Spleen (tissue), 11 donors: ENCODE measurements around the gene TAS1R1. TPM values are rescaled to one million over a fixed set of nuclear protein-coding genes. Genes with fewer than 3 reads are reported as not detected.

ENCODE experiments used
- DNase-seq: peaks from one replicate; pipeline ENCODE4 v3.0.0-alpha.2; 2020
- H3K27ac ChIP-seq, 8 donors: fragments of 200-600 bp; sonication (generic) in 7 of 8; 1 replicate in 4 of 8; 2 replicates in 4 of 8; pipeline versions ENCODE4 v1.5.0 to v1.8.0; 2016 to 2021; ENCODE audit warnings: inconsistent platforms in 4 of 8, mild to moderate bottlenecking in 4 of 8, moderate library complexity in 1 of 8
- H3K27me3 ChIP-seq, 7 donors: fragments of 200-600 bp; sonication (generic) in 6 of 7; replicated peaks in 1 of 7; 1 replicate in 4 of 7; 2 replicates in 3 of 7; pipeline versions ENCODE4 v1.5.0 to v1.8.0; 2016 to 2021; ENCODE audit warnings: inconsistent platforms in 3 of 7, mild to moderate bottlenecking in 1 of 7
- H3K36me3 ChIP-seq, 6 donors: fragments of 200-600 bp; sonication (generic) in 5 of 6; 1 replicate in 4 of 6; 2 replicates in 2 of 6; pipeline versions ENCODE4 v1.5.0 to v1.8.0; 2016 to 2021; ENCODE audit warnings: inconsistent platforms in 2 of 6
- H3K4me1 ChIP-seq, 6 donors: fragments of 200-600 bp; sonication (generic) in 5 of 6; 1 replicate in 3 of 6; 2 replicates in 3 of 6; pipeline versions ENCODE4 v1.5.0 to v1.8.0; 2016 to 2021; ENCODE audit warnings: inconsistent platforms in 3 of 6
- H3K4me3 ChIP-seq, 8 donors: fragments of 200-600 bp; sonication (generic) in 7 of 8; 1 replicate in 4 of 8; 2 replicates in 4 of 8; pipeline versions ENCODE4 v1.5.0 to v1.8.0; 2016 to 2021; ENCODE audit warnings: inconsistent platforms in 4 of 8, mild to moderate bottlenecking in 4 of 8, moderate library complexity in 2 of 8
- H3K9me3 ChIP-seq, 8 donors: fragments of 200-600 bp; sonication (generic) in 7 of 8; 1 replicate in 4 of 8; 2 replicates in 4 of 8; pipeline versions ENCODE4 v1.5.0 to v1.8.0; 2016 to 2021; ENCODE audit warnings: inconsistent platforms in 4 of 8
- CTCF ChIP-seq, 11 experiments: fragments of 200-600 bp in 7 of 11; fragments of 450-650 bp in 4 of 11; sonication (generic) in 4 of 11; IDR thresholded peaks in 8 of 11; conservative IDR thresholded peaks in 3 of 11; 1 replicate in 7 of 11; 2 replicates in 4 of 11; pipeline versions ENCODE4 v1.4.0 to v1.8.0; 2016 to 2021; ENCODE audit warnings: antibody characterized with exemption in 11 of 11, inconsistent platforms in 4 of 11, mild to moderate bottlenecking in 1 of 11
- POLR2A ChIP-seq, 3 donors: fragments of 450-650 bp; IDR thresholded peaks; one replicate each; pipeline ENCODE4 v1.5.1; 2017; ENCODE audit warnings: antibody characterized with exemption in 3 of 3, mild to moderate bottlenecking in 1 of 3
- POLR2AphosphoS5 ChIP-seq, 3 donors: sonication (generic); formaldehyde crosslinking; IDR thresholded peaks; one replicate each; pipeline ENCODE4 v1.5.1; 2017; ENCODE audit warnings: antibody characterized with exemption in 3 of 3
- WGBS, 5 donors: extraction: QIAGEN DNeasy Blood & Tissue Kit in 3 of 5; methylation state at CpG; one replicate each; pipeline versions ENCODE4 v1.1.5 to v1.1.7; 2013 to 2018; 5-methylcytosine and 5-hydroxymethylcytosine counted together
- intact Hi-C: fragments of 100-400 bp; cut with DNase I; formaldehyde crosslinking; loops from one replicate; pipeline ENCODE4 v1.15.0; 2023; ENCODE audit warnings: low total_unique reads
- polyA plus RNA-seq, 3 donors: library from polyadenylated mRNA; stranded (reverse); fragments of 200-250 nt; gene quantifications; one replicate each; pipeline ENCODE4 v1.2.1, GENCODE V29; 2013
- total RNA-seq, 7 donors: library from RNA; depleted of rRNA in 3 of 7; stranded (reverse); fragments of >200 nt in 3 of 7; fragmentation: NEBNext Ultra II Directional in 4 of 7; extraction: Animal tissue kit (Norgen Biotek cat#: 25700) in 4 of 7; gene quantifications; one replicate each; pipeline versions ENCODE4 v1.1.0 to v1.2.1, GENCODE V29; 2016 to 2021
- donor health status: healthy with polysubstance abuse.
- donor health status: DM: no; HTN: no; CAD: no; lungs with moderate emphysema.
- donor health status: DM: no; HTN: no; CAD: no.
- donor health status: Bipolar disorder and iron deficiency.
- donor health status: healthy.
- donor health status: DM: no; HTN: no; CAD: no.
- donor health status: DM: yes; HTN: yes; CAD: no.

TAS1R1 gene
- total and polyA plus RNA-seq, 10 donors: 0.09 to 0.88 (median 0.43) TPM

GRCh38 chr1:6572653-6573383 is 17.7 kb downstream of the TAS1R1 start:
- no peak overlapping the region for H3K4me3 ChIP-seq
- 61 to 86% (median 81%) methylated on average over 12 of the region's 12 CpGs for WGBS, 5 donors
- no peak overlapping the region for H3K27ac ChIP-seq
- no peaks in the 10 kb centered on the region for H3K36me3 ChIP-seq
- intact Hi-C loops: loop anchor here (10.0 kb wide), 1 partner anchor 52 kb away; the partner anchor contains the start of gene THAP3
- peaks cover 0 to 7% (median 0%) of the 10 kb centered on the region in 8 donors for H3K9me3 ChIP-seq
- TF ChIP-seq CTCF (IDR thresholded peaks at IDR 0.05 in 8 of 11, conservative IDR thresholded peaks at IDR 0.05 in 3 of 11): no peak
- no peak for TF ChIP-seq POLR2AphosphoS5 (IDR thresholded peaks at IDR 0.05)
- no peak for TF ChIP-seq POLR2A (IDR thresholded peaks at IDR 0.05)
- no peaks in the 10 kb centered on the region for H3K4me1 ChIP-seq
- DNase-seq: no peak
- no peaks in the 10 kb centered on the region for H3K27me3 ChIP-seq

DNA sequence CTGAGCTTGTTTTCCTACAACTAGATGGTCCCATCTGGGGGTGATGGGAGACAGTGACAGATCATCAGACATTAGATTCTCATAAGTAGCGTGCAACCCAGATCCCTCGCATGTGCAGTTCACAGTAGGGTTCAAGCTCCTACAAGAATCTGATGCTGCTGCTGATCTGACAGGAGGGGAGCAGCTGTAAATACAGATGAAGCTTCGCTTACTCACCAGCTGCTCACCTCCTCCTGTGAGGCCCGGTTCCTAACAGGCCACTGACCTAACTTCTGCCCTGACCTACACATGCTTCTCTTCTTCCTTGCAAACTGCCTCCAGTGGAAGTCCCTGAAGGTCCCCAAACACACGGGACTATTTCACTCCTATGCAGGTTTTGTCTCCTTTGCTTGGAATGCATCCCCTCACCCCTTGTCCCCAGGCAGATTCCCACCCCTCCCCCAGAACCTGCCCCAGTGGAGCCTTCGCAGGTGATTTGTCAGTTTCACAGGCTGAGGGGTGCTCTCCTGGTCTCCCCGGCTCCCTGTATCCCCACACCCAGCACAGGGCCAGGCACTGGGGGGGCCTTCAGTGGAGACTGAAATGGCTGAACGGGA is 19.0 kb downstream of the TAS1R1 start:
- Histone ChIP-seq H3K4me3 (no peak overlapping the region), H3K4me1 (peaks cover 0 to 7% (median 2%) of the 10 kb centered on the region in 6 donors), H3K9me3 (peaks cover 0 to 7% (median 0%) of the 10 kb centered on the region in 8 donors), H3K27ac (no peak overlapping the region), H3K36me3 (no peaks in the 10 kb centered on the region), H3K27me3 (no peaks in the 10 kb centered on the region)
- WGBS, 5 donors: 79 to 89% (median 83%) methylated on average over 6 to 8 of the region's 8 CpGs
- intact Hi-C loops: loop anchor here (10.0 kb wide), 1 partner anchor 51 kb away; the partner anchor contains the start of gene THAP3
- no peak for DNase-seq
- TF ChIP-seq POLR2AphosphoS5 (IDR thresholded peaks at IDR 0.05) (no peak), POLR2A (IDR thresholded peaks at IDR 0.05) (no peak)

DNA sequence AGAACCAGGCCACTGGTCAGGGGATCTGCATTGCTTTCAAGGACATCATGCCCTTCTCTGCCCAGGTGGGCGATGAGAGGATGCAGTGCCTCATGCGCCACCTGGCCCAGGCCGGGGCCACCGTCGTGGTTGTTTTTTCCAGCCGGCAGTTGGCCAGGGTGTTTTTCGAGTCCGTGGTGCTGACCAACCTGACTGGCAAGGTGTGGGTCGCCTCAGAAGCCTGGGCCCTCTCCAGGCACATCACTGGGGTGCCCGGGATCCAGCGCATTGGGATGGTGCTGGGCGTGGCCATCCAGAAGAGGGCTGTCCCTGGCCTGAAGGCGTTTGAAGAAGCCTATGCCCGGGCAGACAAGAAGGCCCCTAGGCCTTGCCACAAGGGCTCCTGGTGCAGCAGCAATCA is 19.7 kb downstream of the TAS1R1 start:
- 82 to 100% (median 88%) methylated on average over 1 to 14 of the region's 14 CpGs for WGBS, 5 donors
- Histone ChIP-seq H3K4me1 (peaks cover 0 to 13% (median 7%) of the 10 kb centered on the region in 6 donors), H3K36me3 (no peaks in the 10 kb centered on the region), H3K4me3 (no peak overlapping the region), H3K27ac (no peak overlapping the region), H3K27me3 (no peaks in the 10 kb centered on the region), H3K9me3 (peaks cover 0 to 7% (median 0%) of the 10 kb centered on the region in 8 donors)
- intact Hi-C loops: loop anchor here (10.0 kb wide), 1 partner anchor 50 kb away; the partner anchor contains the start of gene THAP3
- TF ChIP-seq POLR2A (IDR thresholded peaks at IDR 0.05) (no peak), POLR2AphosphoS5 (IDR thresholded peaks at IDR 0.05) (no peak), CTCF (IDR thresholded peaks at IDR 0.05 in 8 of 11, conservative IDR thresholded peaks at IDR 0.05 in 3 of 11) (no peak)
- no peak for DNase-seq

DNA sequence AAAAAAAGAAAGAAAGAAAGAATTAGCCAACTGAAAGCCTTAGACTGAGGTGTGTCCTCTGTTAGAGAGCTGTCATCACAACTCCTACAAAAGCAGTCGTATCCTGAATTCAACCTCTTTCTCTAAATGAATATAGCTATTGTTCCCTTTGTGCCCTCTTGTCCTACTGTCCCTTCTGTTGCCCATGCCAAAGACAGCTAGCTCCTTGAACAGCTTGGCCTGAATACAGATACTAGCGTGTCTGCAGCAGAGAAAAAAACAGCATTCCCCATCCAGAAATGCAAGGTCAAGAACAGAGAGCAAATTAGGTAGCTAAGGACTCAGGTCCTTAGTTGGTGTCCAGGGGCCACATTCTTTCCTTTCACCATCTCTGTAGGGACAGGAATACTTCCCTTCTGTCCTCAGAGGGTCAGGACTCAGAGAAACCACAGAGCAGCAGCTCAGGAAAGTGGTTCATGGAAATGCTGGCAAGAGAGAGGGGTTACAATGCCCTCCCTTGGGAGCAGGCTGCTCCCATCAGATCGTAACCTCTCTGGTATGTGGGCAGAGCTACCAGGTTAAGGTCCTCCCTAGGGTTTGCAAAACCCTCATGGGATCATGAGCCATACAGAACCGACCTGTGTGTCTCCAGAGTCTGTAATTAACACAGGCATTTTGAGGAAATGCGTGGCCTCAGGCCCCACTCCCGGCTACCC is 22.9 kb downstream of the TAS1R1 start:
- peaks cover 18 to 42% (median 35%) of the 10 kb centered on the region in 6 donors for H3K4me1 ChIP-seq
- no peak for DNase-seq
- H3K27ac ChIP-seq: no peak overlapping the region
- 80 to 86% (median 83%) methylated on average over 6 of the region's 6 CpGs for WGBS, 5 donors
- no peak overlapping the region for H3K4me3 ChIP-seq
- H3K36me3 ChIP-seq: no peaks in the 10 kb centered on the region
- H3K9me3 ChIP-seq: no peaks in the 10 kb centered on the region
- no peaks in the 10 kb centered on the region for H3K27me3 ChIP-seq
- no peak for TF ChIP-seq POLR2A (IDR thresholded peaks at IDR 0.05)
- no peak for TF ChIP-seq CTCF (IDR thresholded peaks at IDR 0.05 in 8 of 11, conservative IDR thresholded peaks at IDR 0.05 in 3 of 11)
- TF ChIP-seq POLR2AphosphoS5 (IDR thresholded peaks at IDR 0.05): no peak
- intact Hi-C loops: loop anchor here (10.0 kb wide), 1 partner anchor 47 kb away; the partner anchor contains the start of gene THAP3
